Measurements from ENCODE around the gene RGL1.

RGL1 gene

DNA sequence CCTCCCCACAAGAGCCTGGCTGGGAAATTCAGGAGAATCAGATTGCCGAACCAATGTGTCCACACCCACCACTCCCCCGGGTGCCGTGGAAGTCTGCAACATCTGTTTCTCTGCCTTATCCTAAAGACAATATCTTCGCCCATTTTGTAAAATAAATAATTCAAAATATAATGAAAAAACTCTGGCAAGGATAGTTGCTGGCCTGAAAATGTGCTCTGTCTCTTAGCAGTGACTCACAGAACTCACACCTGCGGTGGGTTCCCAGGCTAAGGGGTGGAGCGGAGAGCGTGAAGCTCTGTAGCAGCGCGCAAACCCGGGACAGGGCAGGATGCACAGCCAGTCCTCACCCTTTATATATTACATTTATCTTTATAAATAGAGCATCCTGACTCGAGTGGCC lies 132.7 kb downstream of the RGL1 start:
- Mint-ChIP-seq H3K36me3 (no peaks in the 10 kb centered on the region), H3K27me3 (peaks cover 2% of the 10 kb centered on the region)

DNA sequence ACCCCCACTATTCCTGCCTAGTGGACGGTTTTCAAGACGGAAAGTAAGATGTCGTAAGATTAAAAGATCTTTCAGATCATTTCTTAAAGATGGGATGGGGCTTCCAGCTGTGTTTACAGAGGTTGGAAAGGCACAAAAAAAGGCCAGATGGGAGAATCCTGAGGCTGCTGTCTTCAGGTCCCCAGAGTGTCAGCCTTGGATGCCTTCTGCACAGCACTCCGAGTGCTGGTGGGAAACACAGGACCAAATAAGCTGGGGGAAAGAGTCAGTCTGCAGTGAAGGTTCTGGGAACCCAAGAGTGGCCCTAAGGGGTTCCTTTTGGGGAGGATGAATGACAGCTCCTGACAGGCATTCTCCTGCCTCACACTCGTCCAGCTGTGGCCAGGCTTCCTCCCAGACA lies 136.1 kb downstream of the RGL1 start:
- H3K4me1 Mint-ChIP-seq (ENCODE audit: low read depth), result no peaks in the 10 kb centered on the region
- H3K4me3 Mint-ChIP-seq, result no peak overlapping the region
- no peak overlapping the region for H3K27ac Mint-ChIP-seq
- peaks cover 2% of the 10 kb centered on the region for H3K27me3 Mint-ChIP-seq
- peaks cover 4% of the 10 kb centered on the region for H3K9me3 Mint-ChIP-seq (ENCODE audit: low read depth)
- no peaks in the 10 kb centered on the region for H3K36me3 Mint-ChIP-seq

More for the DNA sequence above, 132.7 kb downstream of the RGL1 start:
- H3K9me3 Mint-ChIP-seq (ENCODE audit: low read depth), result peaks cover 4% of the 10 kb centered on the region
- no peak overlapping the region for H3K27ac Mint-ChIP-seq
- H3K4me3 Mint-ChIP-seq, result no peak overlapping the region
- no peaks in the 10 kb centered on the region for H3K4me1 Mint-ChIP-seq (ENCODE audit: low read depth)

DNA sequence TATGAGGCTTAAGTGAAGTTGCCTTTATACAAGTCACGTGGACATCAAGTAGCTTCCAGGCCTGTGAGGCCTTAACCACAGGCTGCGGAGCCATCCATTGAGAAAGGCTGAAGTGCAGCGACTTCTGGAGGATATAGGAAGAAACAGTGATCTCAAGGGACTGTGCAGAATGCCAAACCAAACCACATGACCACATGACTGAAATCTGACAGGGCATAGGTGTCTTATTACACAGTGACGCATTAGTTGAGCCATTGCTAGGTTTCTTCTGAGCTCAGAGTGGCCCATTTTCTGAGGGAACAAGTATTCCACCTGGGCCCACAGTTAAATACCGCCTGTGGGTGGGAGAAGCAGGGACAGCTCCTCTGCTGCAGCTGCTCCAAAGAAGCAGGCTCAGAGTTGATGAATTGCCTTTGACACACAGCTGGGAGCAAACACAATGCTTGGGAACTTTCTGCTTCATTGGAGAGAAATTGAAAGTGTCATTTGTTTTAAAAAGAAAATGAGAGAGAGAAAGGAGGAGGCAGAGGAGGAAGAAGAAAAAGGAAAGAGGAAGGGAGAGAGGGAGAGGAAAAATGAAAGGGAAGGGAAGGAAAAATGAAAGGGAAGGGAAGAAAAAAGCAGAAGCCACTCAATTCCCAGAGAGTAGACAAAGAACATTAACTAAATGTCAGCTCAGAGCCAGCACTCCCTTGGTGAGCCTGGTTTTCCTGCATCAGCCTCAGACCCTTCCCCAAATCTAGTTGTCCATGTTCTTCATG lies 138.2 kb downstream of the RGL1 start:
- Mint-ChIP-seq H3K4me3 (no peak overlapping the region), H3K4me1 (ENCODE audit: low read depth) (no peaks in the 10 kb centered on the region), H3K27me3 (peaks cover 2% of the 10 kb centered on the region), H3K27ac (no peak overlapping the region), H3K9me3 (ENCODE audit: low read depth) (peaks cover 4% of the 10 kb centered on the region), H3K36me3 (no peaks in the 10 kb centered on the region)

DNA sequence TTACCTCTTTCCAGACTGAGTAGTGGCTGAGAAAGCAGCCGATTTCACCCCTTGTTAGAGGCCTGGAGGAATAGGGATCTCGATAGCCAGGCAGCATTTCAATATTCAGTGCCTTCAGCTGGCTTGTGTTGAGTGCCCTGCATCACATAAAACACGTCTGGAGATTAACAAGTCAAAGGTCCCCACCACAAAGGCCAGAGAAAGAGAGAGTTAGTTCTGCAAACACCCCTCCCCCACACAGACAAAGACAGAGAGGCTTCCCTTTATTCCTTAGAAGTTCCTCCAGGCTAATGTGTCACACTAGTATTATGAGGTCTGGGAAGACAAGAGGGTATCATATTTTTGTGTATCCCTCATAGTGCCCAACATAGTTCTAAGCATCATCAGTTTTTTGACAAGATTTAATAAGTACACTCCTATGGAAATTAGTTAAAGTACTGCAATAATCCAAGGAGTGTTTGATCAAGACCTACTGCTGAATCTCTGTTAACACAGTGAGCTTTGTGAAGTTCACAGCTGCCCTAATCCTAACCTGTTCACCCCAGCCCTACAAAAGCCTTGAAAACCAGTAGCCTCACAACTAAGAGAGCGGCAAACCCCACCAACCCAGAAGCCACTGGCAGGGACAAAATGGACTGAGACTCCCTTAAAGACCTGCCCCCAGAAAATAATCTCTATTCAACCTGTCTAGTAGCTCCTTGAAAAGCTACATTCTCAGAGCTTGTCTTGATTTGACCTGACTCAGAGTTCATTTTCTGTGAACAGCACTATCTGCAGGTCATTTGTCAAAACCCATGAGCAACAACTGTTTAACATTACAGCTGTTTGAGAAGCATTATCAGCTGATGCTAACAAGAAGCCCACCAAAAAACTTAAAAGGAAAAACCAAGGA lies 140.8 kb downstream of the RGL1 start:
- no peaks in the 10 kb centered on the region for H3K9me3 Mint-ChIP-seq (ENCODE audit: low read depth)
- no peak overlapping the region for H3K27ac Mint-ChIP-seq
- H3K36me3 Mint-ChIP-seq, result no peaks in the 10 kb centered on the region
- H3K4me1 Mint-ChIP-seq (ENCODE audit: low read depth), result no peaks in the 10 kb centered on the region
- H3K4me3 Mint-ChIP-seq, result no peak overlapping the region
- peaks cover 2% of the 10 kb centered on the region for H3K27me3 Mint-ChIP-seq

DNA sequence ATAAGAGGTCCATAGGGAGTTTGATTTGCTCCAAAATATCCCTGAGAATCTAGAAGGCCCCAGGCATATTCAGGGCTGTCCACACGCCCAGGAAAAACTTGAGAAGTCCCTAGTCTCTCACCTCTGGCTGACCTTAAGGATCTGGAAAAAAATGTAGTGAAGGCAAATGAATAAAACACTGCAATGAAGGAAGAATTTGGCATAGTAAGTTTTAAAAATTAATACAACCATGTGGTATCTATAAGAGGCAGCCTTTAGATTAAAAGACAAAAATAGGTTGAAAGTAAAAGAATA lies 141.3 kb downstream of the RGL1 start:
- H3K27me3 Mint-ChIP-seq, result peaks cover 4% of the 10 kb centered on the region
- H3K4me3 Mint-ChIP-seq, result no peak overlapping the region
- peaks cover 3% of the 10 kb centered on the region for H3K36me3 Mint-ChIP-seq
- H3K27ac Mint-ChIP-seq, result no peak overlapping the region
- H3K4me1 Mint-ChIP-seq (ENCODE audit: low read depth), result no peaks in the 10 kb centered on the region
- no peaks in the 10 kb centered on the region for H3K9me3 Mint-ChIP-seq (ENCODE audit: low read depth)

DNA sequence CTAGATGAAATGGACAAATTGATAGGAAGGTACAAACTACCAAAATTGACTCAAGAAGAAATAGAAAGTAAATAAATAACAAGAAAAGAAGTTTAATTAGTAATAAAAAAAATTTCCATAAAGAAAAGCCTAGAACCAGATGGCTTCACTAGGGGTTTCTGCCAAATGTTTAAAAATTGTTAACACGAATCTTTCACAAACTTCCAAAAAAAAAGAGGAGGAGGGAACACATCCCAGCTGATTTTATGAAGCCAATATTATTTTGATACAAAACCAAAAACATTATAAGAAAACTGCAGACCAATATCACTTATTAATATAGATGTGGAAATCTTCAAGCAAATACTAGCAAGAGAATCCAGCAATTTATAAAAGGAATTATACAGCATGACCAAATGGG lies 143.1 kb downstream of the RGL1 start:
- H3K27ac Mint-ChIP-seq, result no peak overlapping the region
- peaks cover 2% of the 10 kb centered on the region for H3K27me3 Mint-ChIP-seq
- H3K4me3 Mint-ChIP-seq, result no peak overlapping the region
- H3K36me3 Mint-ChIP-seq, result peaks cover 3% of the 10 kb centered on the region
- no peaks in the 10 kb centered on the region for H3K9me3 Mint-ChIP-seq (ENCODE audit: low read depth)
- peaks cover 2% of the 10 kb centered on the region for H3K4me1 Mint-ChIP-seq (ENCODE audit: low read depth)

DNA sequence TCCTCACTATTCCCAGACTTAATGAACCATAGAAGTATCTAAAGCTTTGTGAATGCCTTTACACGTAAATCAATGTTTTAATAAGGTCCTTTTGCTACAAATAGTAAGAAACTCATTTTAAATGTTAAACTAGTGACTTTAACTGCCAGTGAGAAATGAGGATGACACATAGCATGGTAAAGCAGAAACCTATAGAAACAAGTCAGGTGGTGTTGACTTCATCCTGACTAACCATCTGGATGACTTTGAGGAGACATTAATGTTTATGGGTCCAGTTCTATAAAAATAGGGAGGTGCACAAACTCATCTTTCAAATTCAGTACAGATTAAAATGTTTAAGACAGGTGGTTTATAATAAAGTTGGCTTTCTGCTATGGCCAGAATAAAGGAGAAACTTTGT lies 147.2 kb downstream of the RGL1 start:
- Mint-ChIP-seq H3K4me1 (ENCODE audit: low read depth) (peaks cover 10% of the 10 kb centered on the region), H3K4me3 (no peak overlapping the region), H3K27me3 (peaks cover 2% of the 10 kb centered on the region), H3K27ac (no peak overlapping the region), H3K36me3 (peaks cover 5% of the 10 kb centered on the region), H3K9me3 (ENCODE audit: low read depth) (no peaks in the 10 kb centered on the region)

DNA sequence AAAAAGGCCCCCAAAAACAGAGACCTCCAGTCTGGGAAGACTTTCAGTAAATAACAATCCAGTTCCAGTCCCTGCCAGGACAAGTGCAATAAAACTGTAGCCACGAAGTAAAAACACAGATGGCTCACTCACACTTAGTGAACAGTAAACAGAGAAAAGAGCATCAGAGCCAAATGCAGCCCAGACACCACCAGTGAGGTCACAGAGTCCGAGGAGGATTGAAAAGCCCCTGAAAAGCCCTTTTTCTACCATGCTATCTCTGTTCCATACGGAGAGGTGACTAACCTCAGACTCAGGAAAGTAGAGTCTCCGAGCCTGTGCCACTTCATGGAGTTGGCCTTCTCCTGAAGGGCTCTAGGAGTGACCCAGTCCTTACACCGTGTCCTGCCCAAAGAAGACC lies 148.1 kb downstream of the RGL1 start:
- peak overlapping the region; percentile 38 for H3K27ac Mint-ChIP-seq
- H3K36me3 Mint-ChIP-seq, result peaks cover 5% of the 10 kb centered on the region
- H3K27me3 Mint-ChIP-seq, result peaks cover 2% of the 10 kb centered on the region
- peaks cover 10% of the 10 kb centered on the region for H3K4me1 Mint-ChIP-seq (ENCODE audit: low read depth)
- H3K9me3 Mint-ChIP-seq (ENCODE audit: low read depth), result no peaks in the 10 kb centered on the region
- H3K4me3 Mint-ChIP-seq, result no peak overlapping the region

DNA sequence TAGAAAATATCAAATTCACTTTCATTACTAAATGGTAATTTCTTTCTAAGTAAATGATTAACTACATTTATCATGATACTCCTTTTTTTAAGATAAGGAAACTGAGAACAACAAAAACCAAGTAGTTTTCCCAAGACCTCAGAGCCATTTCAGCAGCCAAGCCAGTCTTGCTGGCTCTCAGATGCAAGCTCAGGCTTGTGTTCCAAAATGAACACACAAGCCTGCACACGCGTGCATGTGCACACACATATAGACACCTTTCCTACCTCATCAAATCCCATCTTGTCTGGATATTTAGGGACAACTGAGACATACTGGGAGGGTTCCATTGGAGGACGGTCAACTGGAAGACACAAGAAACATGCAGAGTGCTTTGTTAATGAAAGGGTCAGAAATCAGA lies 149.6 kb downstream of the RGL1 start:
- Mint-ChIP-seq H3K27me3 (peaks cover 2% of the 10 kb centered on the region), H3K4me1 (ENCODE audit: low read depth) (peaks cover 10% of the 10 kb centered on the region), H3K4me3 (no peak overlapping the region), H3K27ac (no peak overlapping the region), H3K36me3 (peaks cover 5% of the 10 kb centered on the region), H3K9me3 (ENCODE audit: low read depth) (no peaks in the 10 kb centered on the region)

DNA sequence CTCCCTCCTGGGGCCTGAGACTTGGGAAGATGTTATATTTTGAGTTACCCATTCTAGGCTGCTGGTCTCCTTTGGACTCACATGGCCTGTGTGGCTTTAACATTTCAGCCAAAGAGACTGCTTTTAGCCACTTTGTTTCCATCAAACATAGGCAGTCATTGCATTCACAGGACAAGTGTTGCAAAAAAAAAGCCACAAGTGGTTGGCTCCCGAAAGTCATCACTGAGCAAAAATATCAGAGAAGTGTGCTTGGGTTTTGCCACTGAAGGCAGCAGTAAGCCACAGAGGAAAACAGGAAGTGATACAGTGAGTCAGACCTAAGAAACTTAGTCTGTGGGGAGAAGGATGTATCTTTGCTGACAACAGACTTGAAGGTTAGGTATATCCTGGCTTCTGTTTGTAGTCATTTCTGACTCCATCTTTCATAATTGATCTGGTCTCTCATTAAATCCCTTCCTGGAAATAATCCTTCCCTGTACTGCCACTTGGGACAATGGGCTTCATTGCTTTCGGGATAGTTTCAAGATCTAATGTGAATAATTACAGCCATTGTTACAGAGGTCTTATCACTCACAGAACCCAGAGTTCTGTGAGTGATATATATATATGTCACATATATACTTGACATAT lies 151.8 kb downstream of the RGL1 start:
- Mint-ChIP-seq H3K4me1 (ENCODE audit: low read depth) (peaks cover 10% of the 10 kb centered on the region), H3K9me3 (ENCODE audit: low read depth) (no peaks in the 10 kb centered on the region), H3K27me3 (no peaks in the 10 kb centered on the region), H3K4me3 (peak overlapping the region; percentile 59), H3K27ac (no peak overlapping the region), H3K36me3 (peaks cover 2% of the 10 kb centered on the region)

DNA sequence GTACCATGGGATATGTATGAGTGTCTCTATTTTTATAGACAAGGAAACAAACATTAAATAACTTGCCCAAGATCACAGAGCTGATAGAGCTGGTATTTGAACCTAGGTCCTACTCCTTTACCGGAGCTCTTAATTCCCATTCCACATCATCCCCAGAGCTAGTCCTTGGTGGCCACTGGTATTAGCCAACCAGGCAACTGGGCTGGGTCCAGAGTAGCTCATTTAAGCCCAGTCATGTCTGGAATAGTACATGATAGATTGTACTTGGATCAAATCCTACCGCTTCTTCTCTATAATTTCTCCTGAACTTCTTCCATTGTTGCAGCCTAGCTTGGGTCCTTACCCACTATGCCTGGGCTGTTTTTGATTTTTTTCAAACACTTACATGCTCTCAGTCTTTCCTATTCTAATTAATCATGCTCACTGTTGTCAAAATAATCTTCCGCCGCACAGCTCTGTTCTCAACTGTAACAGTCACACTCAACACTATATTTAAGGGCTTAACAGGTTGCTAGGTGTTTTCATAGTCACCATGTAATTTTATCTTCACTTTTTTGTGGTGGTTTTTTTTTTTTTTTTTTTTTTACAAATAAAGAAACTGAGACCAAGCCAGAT lies 152.4 kb downstream of the RGL1 start:
- H3K27ac Mint-ChIP-seq, result no peak overlapping the region
- H3K27me3 Mint-ChIP-seq, result no peaks in the 10 kb centered on the region
- H3K4me1 Mint-ChIP-seq (ENCODE audit: low read depth), result peaks cover 8% of the 10 kb centered on the region
- peak overlapping the region; percentile 59 for H3K4me3 Mint-ChIP-seq
- peaks cover 2% of the 10 kb centered on the region for H3K36me3 Mint-ChIP-seq
- no peaks in the 10 kb centered on the region for H3K9me3 Mint-ChIP-seq (ENCODE audit: low read depth)

DNA sequence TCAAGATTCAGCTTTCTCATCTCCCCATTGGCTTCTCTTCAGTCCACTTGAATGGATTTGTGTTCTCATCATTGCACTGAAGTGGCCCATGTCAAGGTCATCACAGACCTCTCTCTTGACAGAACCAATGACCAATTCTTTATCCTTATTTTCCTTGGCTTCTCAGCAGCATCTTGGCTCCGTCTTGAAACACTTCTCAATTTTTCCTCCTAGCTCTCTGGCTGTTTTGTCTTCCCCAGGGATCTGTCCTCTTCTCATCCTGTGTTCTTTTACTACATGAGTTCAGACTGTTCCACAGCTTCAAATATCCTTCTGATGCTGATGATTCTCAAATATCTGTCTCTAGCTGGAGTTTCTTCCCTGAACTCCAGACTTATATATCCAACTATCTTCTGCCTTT lies 154.0 kb downstream of the RGL1 start:
- Mint-ChIP-seq H3K4me3 (no peak overlapping the region), H3K27ac (no peak overlapping the region)

DNA sequence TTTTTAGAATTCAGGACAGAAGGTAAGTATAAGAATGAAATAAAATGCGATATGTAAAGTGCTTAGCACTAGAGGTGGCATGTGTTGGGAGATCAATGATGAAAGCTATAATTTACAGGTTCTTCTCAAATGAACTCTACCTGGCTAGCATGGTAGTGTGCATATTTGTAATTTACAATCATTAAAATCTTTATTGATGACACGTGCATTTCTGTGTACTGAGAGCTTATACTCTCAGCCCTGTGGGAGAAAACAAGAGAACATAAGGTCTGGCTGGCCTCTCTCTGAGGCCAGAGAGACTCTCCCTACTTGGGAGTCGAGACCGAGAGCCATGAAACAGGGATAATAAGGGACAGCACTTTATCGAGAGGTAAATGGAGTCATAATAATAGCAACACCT lies 156.2 kb downstream of the RGL1 start:
- no peak overlapping the region for H3K4me3 Mint-ChIP-seq
- H3K27me3 Mint-ChIP-seq, result no peaks in the 10 kb centered on the region
- H3K36me3 Mint-ChIP-seq, result no peaks in the 10 kb centered on the region
- H3K9me3 Mint-ChIP-seq (ENCODE audit: low read depth), result no peaks in the 10 kb centered on the region
- no peaks in the 10 kb centered on the region for H3K4me1 Mint-ChIP-seq (ENCODE audit: low read depth)
- no peak overlapping the region for H3K27ac Mint-ChIP-seq

More for the DNA sequence above, 154.0 kb downstream of the RGL1 start:
- no peaks in the 10 kb centered on the region for H3K27me3 Mint-ChIP-seq
- H3K36me3 Mint-ChIP-seq, result no peaks in the 10 kb centered on the region
- H3K9me3 Mint-ChIP-seq (ENCODE audit: low read depth), result no peaks in the 10 kb centered on the region
- H3K4me1 Mint-ChIP-seq (ENCODE audit: low read depth), result peaks cover 8% of the 10 kb centered on the region

DNA sequence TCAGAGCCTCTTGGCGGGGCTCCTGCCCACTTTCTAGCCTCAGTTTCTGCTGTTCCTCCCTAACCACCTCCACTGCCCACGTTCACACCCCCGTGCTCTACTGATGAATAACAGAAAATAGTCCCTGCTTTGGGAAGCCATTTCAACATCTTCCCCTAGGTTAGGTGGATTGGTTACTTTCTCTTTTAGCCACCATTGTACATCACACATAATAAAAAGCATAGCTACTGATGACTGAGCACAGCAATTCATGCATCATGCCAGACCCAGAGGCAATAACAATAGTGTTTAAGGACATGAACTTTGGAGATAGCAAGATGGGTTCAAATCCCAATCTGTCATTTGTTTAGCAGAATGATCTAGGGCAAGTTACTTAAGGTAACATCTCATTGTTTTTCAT lies 158.0 kb downstream of the RGL1 start:
- Mint-ChIP-seq H3K27me3 (no peaks in the 10 kb centered on the region), H3K27ac (peak overlapping the region; percentile 51), H3K36me3 (no peaks in the 10 kb centered on the region), H3K9me3 (ENCODE audit: low read depth) (no peaks in the 10 kb centered on the region), H3K4me1 (ENCODE audit: low read depth) (peaks cover 2% of the 10 kb centered on the region), H3K4me3 (no peak overlapping the region)

DNA sequence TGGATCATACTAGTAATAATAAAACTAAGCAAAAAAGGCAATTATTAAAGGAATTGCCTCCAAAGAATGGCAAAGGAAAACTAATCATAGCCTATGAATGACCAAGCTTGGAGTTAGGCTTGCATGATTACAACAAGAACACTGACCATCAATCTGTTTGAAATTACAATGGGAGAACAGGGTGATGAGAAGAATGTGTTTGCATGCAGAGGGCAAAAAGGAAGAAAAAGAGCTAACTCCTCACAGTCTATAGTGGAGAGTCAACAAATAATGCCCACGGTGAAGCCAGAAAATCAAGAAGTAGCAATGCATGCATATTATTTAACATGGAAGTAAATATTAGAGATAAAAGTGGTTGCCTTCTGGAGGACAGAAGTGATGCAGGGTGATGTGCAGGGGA lies 160.8 kb downstream of the RGL1 start:
- Mint-ChIP-seq H3K27me3 (no peaks in the 10 kb centered on the region), H3K36me3 (no peaks in the 10 kb centered on the region)

More for the DNA sequence above, 160.8 kb downstream of the RGL1 start:
- H3K27ac Mint-ChIP-seq, result no peak overlapping the region
- H3K4me1 Mint-ChIP-seq (ENCODE audit: low read depth), result peaks cover 4% of the 10 kb centered on the region
- no peaks in the 10 kb centered on the region for H3K9me3 Mint-ChIP-seq (ENCODE audit: low read depth)
- H3K4me3 Mint-ChIP-seq, result no peak overlapping the region
